A673 (cell line): ENCODE results near the gene RIC1. TPM values are rescaled to one million over a fixed set of nuclear protein-coding genes. Genes with fewer than 3 reads are reported as not detected.

Source experiments
- BruUV-seq: library from RNA; stranded (reverse); fragments of 400-500 nt; replicated peaks from 2 replicates; lab custom pipeline; 2021; lab: Mats Ljungman, UMichigan
- CTCF ChIA-PET: fragments of 300-600 bp; sonication (Branson Sonifier 250); formaldehyde crosslinking; loops from one replicate; lab custom pipeline; 2022; ENCODE audit warnings: antibody characterized with exemption; lab: Charles Lee
- POLR2A ChIA-PET: fragments of 300-600 bp; sonication (Branson Sonifier 250); formaldehyde crosslinking; loops from one replicate; lab custom pipeline; 2022; ENCODE audit warnings: antibody characterized with exemption; ENCODE audit not compliant: low non-redundant PET; lab: Charles Lee
- DNase-seq: peaks from one replicate; pipeline ENCODE4 v3.0.0-alpha.2; 2015; ENCODE audit warnings: low spot score
- H3K27ac ChIP-seq: fragments of 200-600 bp; sonication (generic); 2 replicates; pipeline ENCODE4 v1.5.1; 2016; ENCODE audit warnings: mixed run types, low read depth, mild to moderate bottlenecking, mixed read lengths, antibody characterized with exemption, low read length; ENCODE audit not compliant: poor library complexity, severe bottlenecking
- H3K27me3 ChIP-seq: fragments of 200-600 bp; sonication (generic); replicated peaks from 2 replicates; pipeline ENCODE4 v1.6.1; 2017; ENCODE audit warnings: mixed run types, low read depth, mild to moderate bottlenecking, mixed read lengths, antibody characterized with exemption, low read length; ENCODE audit not compliant: insufficient read depth, poor library complexity
- H3K36me3 ChIP-seq: fragments of 200-600 bp; sonication (generic); 2 replicates; pipeline ENCODE4 v1.6.1; 2016; ENCODE audit warnings: mixed run types, mild to moderate bottlenecking, mixed read lengths, antibody characterized with exemption, low read length; ENCODE audit not compliant: insufficient read depth, poor library complexity, severe bottlenecking
- H3K4me1 ChIP-seq: fragments of 200-600 bp; sonication (generic); 2 replicates; pipeline ENCODE4 v1.6.1; 2017; ENCODE audit warnings: mixed run types, mild to moderate bottlenecking, mixed read lengths, antibody characterized with exemption, low read length; ENCODE audit not compliant: insufficient read depth, poor library complexity, severe bottlenecking
- H3K4me3 ChIP-seq: fragments of 200-600 bp; sonication (generic); 2 replicates; pipeline ENCODE4 v1.5.1; 2016; ENCODE audit warnings: low read depth, mixed run types, mild to moderate bottlenecking, mixed read lengths, low read length; ENCODE audit not compliant: poor library complexity, severe bottlenecking
- H3K9me3 ChIP-seq: fragments of 200-600 bp; sonication (generic); 2 replicates; pipeline ENCODE4 v1.6.1; 2016; ENCODE audit warnings: mixed run types, low read depth, mild to moderate bottlenecking, mixed read lengths, antibody characterized with exemption, low read length; ENCODE audit not compliant: poor library complexity, severe bottlenecking
- EZH2 ChIP-seq: fragments of 200-600 bp; sonication (generic); IDR thresholded peaks from 2 replicates; pipeline ENCODE4 v1.6.1; 2017; ENCODE audit warnings: borderline replicate concordance, low read depth, mild to moderate bottlenecking, mixed read lengths, antibody characterized with exemption, low read length; ENCODE audit not compliant: poor library complexity, severe bottlenecking
- intact Hi-C: fragments of 100-400 bp; cut with micrococcal nuclease; formaldehyde crosslinking; loops from one replicate; pipeline ENCODE4 v1.10.0; 2022; ENCODE audit not compliant: unreplicated experiment
- total RNA-seq: library from RNA; stranded (reverse); gene quantifications from 2 replicates; pipeline ENCODE4 v1.2.3, GENCODE V29; 2021
- TF ChIP-seq, protein P1 (sequence below): fragments of 300-800, 200-600 bp; sonication (generic); conservative IDR thresholded peaks from 2 replicates; pipeline ENCODE4 v1.5.1; 2017; ENCODE audit warnings: low read depth, mild to moderate bottlenecking, antibody characterized with exemption, low read length, moderate library complexity, mixed read lengths

RIC1 gene
- total RNA-seq, 1 experiment from 2014 or later = 23.3 TPM

DNA sequence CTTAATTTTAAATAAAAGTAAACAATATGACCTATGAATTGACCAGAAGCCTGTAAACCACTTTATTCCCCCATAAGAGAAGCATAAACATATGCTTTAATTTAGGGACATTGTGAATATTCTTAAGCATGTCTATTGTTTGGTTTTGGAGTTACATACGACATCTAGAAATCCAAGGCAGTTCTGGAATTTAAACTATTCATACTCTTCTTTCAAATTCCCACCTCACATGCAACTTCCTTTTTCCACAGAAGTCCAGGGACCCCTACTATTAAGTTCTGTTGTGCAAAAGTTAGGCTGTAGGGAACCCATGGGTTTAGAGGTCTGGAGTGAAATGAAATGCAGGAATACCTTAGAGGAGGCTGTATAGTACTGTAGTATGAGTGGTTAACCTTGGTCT, 2.1 kb downstream of the RIC1 start:
- Histone ChIP-seq H3K27me3 (no peaks in the 10 kb centered on the region), H3K4me1 (peaks cover 16% of the 10 kb centered on the region), H3K4me3 (peak overlapping the region; percentile 98), H3K36me3 (peaks cover 6% of the 10 kb centered on the region), H3K27ac (no peak overlapping the region), H3K9me3 (peaks cover 12% of the 10 kb centered on the region)
- DNase-seq = no peak
- ChIA-PET POLR2A (no interaction called here), CTCF (no interaction called here)
- intact Hi-C loops = no loop called here
- TF ChIP-seq EZH2 = no peak
- TF ChIP-seq, protein P1, sequence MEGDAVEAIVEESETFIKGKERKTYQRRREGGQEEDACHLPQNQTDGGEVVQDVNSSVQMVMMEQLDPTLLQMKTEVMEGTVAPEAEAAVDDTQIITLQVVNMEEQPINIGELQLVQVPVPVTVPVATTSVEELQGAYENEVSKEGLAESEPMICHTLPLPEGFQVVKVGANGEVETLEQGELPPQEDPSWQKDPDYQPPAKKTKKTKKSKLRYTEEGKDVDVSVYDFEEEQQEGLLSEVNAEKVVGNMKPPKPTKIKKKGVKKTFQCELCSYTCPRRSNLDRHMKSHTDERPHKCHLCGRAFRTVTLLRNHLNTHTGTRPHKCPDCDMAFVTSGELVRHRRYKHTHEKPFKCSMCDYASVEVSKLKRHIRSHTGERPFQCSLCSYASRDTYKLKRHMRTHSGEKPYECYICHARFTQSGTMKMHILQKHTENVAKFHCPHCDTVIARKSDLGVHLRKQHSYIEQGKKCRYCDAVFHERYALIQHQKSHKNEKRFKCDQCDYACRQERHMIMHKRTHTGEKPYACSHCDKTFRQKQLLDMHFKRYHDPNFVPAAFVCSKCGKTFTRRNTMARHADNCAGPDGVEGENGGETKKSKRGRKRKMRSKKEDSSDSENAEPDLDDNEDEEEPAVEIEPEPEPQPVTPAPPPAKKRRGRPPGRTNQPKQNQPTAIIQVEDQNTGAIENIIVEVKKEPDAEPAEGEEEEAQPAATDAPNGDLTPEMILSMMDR = no peak
- no TSS peak for BruUV-seq

DNA sequence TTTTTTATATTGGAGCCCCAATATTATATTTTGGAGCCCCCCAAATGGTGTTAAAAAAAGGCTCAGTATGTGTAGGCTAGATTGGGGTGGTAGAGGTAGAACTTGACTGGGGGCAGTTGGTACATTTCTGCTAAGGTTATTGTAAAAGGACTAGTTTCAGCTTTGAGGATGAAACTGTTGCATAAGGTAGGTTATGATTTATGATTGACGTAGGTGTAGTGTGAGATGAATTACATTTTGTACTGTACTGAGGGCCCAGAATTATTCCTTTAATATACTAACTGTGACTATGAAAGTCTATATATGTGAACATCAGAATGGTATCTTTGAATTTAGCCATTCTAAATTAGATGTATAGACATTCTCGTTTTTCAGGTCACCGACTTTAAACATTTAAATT, 3.6 kb downstream of the RIC1 start:
- ChIA-PET CTCF (no interaction called here), POLR2A (no interaction called here)
- peaks cover 6% of the 10 kb centered on the region for H3K36me3 ChIP-seq
- no peak for TF ChIP-seq EZH2
- TF ChIP-seq, protein P1 = no peak
- DNase-seq = no peak
- H3K9me3 ChIP-seq = peaks cover 12% of the 10 kb centered on the region
- no TSS peak for BruUV-seq
- H3K4me1 ChIP-seq = peaks cover 10% of the 10 kb centered on the region
- H3K4me3 ChIP-seq = no peak overlapping the region
- no peak overlapping the region for H3K27ac ChIP-seq
- no peaks in the 10 kb centered on the region for H3K27me3 ChIP-seq
- intact Hi-C loops = no loop called here

DNA sequence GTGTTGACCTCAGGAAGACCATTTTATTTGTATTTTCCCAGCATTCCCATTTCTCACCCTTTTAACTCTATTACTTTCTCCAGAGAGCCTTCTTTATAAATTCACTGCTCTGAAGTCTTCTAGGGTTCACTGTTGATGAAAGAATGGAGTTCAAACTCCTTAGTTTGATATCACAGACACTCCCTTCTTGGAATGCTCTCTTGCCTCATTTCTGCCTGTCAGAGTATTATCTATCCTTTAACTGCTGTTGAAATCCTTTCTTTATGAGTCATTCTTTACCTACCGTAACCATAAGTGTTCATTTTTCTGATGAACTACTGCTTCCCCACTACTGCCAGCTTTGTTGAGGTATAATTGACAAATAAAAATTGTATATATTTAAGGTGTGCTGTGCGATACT, 4.3 kb downstream of the RIC1 start:
- intact Hi-C loops = no loop called here
- DNase-seq = peak; percentile 14
- Histone ChIP-seq H3K36me3 (peaks cover 6% of the 10 kb centered on the region), H3K27me3 (no peaks in the 10 kb centered on the region), H3K4me1 (peaks cover 10% of the 10 kb centered on the region), H3K27ac (no peak overlapping the region), H3K4me3 (no peak overlapping the region), H3K9me3 (peaks cover 15% of the 10 kb centered on the region)
- CTCF ChIA-PET = no interaction called here
- POLR2A ChIA-PET = no interaction called here
- no peak for TF ChIP-seq EZH2
- TF ChIP-seq, protein P1 = no peak
- no TSS peak for BruUV-seq
